GM21367 (cell line): ENCODE results near the gene EIF4ENIF1.
"Not testable (repeated sequence)": the region's sequence is repeated elsewhere in the genome, so short reads cannot be mapped to it uniquely, and the experiment has no call there.

Source experiments
- ATAC-seq: cut with Tn5 transposase; IDR thresholded peaks from one replicate; pipeline ENCODE4 v1.9.1; 2021; ENCODE audit not compliant: unreplicated experiment

The EIF4ENIF1 gene

GRCh38 chr22:31446208-31446607 is 43.4 kb downstream of the EIF4ENIF1 start:
- no peak for ATAC-seq

DNA sequence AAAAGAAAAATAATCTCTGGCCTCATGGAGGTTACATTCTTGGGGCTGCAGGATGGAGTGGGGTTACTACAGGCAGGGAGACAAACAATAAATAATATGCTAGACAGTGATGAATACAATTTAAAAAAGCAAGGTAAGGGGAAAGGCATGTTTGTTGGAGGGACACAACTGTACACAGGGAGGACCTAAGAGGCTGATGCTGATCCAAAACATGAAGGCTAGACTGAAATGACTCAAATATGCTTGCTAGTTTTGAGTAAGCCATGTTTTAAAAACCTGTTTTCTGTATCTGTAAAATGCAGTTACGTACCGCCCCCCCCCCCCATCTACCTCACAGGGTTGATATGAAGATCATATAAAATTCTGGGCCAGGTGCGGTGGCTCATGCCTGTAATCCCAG is 44.0 kb downstream of the EIF4ENIF1 start:
- no peak for ATAC-seq

DNA sequence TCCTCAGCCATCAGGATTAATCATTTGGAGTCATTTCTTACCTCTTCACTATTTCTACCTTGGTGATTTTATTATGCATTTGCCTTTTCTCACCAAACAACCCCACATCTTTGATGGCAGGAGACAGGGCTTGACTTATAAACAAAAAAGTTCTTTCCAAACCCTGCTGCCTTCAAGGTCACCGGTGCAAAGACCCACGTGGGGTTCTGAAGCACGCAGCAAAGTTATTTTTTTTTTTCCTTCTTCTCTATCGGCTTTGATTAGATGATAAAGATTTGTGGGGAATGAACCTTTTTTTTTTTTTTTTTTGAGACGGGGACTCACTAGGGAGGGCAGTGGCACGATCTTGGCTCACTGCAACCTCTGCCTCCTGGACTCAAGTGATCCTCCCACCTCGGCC is 46.1 kb downstream of the EIF4ENIF1 start:
- ATAC-seq = no peak

GRCh38 chr22:31442768-31443489 is 46.7 kb downstream of the EIF4ENIF1 start:
- no peak for ATAC-seq

DNA sequence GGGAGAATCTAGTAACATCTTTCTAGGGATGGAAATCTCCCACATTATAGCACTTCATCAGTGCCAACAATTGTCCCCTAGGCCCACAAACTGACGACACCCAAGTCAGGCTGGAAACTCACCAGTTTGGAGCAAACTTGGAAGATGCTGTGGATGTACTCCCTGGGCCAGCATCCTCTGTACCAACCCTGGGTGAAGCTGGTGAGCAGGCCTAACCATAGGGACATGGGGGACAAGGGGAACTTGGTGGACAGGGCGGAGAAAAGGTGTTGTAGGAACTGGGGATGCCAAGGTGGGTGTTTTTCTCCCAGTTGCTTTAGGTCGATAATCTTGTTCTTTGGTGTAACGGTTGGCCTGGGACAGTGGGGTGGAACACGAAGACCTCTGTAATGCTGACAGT is 48.0 kb downstream of the EIF4ENIF1 start:
- ATAC-seq = no peak

- no peak for ATAC-seq
Measured at GRCh38 chr22:31440681-31441080, 49.0 kb downstream of the EIF4ENIF1 start.

- no peak for ATAC-seq
Measured at GRCh38 chr22:31439808-31440207, 49.8 kb downstream of the EIF4ENIF1 start.

- no peak for ATAC-seq
Measured at GRCh38 chr22:31436132-31436531, 53.5 kb downstream of the EIF4ENIF1 start.

GRCh38 chr22:31431950-31432349 is 57.7 kb downstream of the EIF4ENIF1 start:
- no peak for ATAC-seq

- no peak for ATAC-seq
Measured at GRCh38 chr22:31425331-31426050, 64.2 kb downstream of the EIF4ENIF1 start.

GRCh38 chr22:31402350-31402749 is 87.3 kb downstream of the EIF4ENIF1 start:
- ATAC-seq = not testable (repeated sequence)

GRCh38 chr22:31400023-31400397 is 89.6 kb downstream of the EIF4ENIF1 start:
- no peak for ATAC-seq

GRCh38 chr22:31399211-31400022 is 90.2 kb downstream of the EIF4ENIF1 start, which contains the start of gene DRG1:
DRG1 (plus strand) TSS chr22:31399604; CDS start chr22:31399684, 80 bp downstream.
- ATAC-seq = peak; percentile 90

DNA sequence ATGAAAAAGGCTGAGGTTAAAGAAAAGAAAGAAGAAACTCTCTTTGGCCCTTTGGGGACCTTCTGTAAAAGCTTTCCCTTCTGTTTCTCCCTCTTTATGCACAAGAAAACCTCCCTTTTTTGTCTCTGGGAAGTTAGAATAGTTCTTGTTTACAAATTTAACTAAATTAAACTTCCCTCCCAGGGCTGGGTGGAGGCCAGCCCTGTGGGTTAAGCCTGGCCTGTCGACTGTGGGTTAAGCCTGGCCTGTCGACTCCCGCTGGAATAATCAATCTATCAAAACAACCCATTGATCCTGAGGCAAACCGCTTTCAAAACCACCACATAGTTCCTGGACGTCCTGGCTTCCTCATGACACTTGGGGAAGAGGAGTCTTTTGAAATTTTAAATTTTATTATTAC is 91.4 kb downstream of the EIF4ENIF1 start:
- no peak for ATAC-seq

DNA sequence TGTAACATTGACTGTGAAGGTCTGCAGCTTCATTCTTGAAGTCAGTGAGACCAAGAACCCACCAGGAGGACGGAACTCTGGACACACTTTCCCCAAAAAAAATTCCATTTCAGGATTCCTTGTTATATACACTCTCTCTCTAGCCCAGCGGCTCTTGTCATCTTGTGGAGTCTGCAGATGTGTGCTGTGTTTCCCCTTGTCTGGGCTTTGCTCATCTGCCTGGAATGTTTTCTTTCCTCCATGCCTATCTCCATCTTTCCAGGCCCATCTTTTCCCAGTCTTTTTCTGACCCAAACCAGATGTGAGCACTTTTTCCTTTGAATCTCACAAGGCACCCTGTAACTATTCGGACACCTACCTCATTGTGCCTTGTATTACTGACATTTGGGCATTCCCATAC is 95.3 kb downstream of the EIF4ENIF1 start:
- no peak for ATAC-seq

GRCh38 chr22:31393893-31394292 is 95.7 kb downstream of the EIF4ENIF1 start:
- no peak for ATAC-seq
